Upper lobe of left lung (tissue), 6 donors: ENCODE data around the gene HOXA5. TPM values are rescaled to one million over a fixed set of nuclear protein-coding genes. Genes with fewer than 3 reads are reported as not detected.
A peak's percentile ranks its signal among the peaks of the same experiment; 100 is the strongest.

Experiments
- ATAC-seq, 2 donors: fragments of 200-7000 bp; cut with Tn5 transposase; one replicate each; pipeline ENCODE4 v1.9.1; 2022; ENCODE audit warnings: mild to moderate bottlenecking in 2 of 2, moderate library complexity in 2 of 2; ENCODE audit not compliant: low FRiP score in 2 of 2
- DNase-seq, 2 donors: peaks; one replicate each; pipeline ENCODE4 v3.0.0-alpha.2; 2019 to 2020
- H3K27ac ChIP-seq, 4 donors: fragments of 200-600 bp; sonication (generic); one replicate each; pipeline ENCODE4 v1.5.1; 2016 to 2019
- H3K27me3 ChIP-seq, 4 donors: fragments of 200-600 bp; sonication (generic); one replicate each; pipeline ENCODE4 v1.5.1; 2017 to 2019
- H3K36me3 ChIP-seq, 4 donors: fragments of 200-600 bp; sonication (generic); one replicate each; pipeline ENCODE4 v1.5.1; 2016 to 2019
- H3K4me1 ChIP-seq, 4 donors: fragments of 200-600 bp; sonication (generic); one replicate each; pipeline ENCODE4 v1.5.1; 2018 to 2019
- H3K4me3 ChIP-seq, 4 donors: fragments of 200-600 bp; sonication (generic); one replicate each; pipeline ENCODE4 v1.5.1; 2017 to 2019; ENCODE audit warnings: mild to moderate bottlenecking in 2 of 4, moderate library complexity in 1 of 4
- H3K9me3 ChIP-seq, 4 donors: fragments of 200-600 bp; sonication (generic); one replicate each; pipeline ENCODE4 v1.5.1; 2018 to 2019
- CTCF ChIP-seq, 6 experiments: fragments of 450-650 bp in 4 of 6; fragments of 200-600 bp in 2 of 6; sonication (generic) in 2 of 6; IDR thresholded peaks; one replicate each; pipeline ENCODE4 v1.5.1; 2016 to 2019; ENCODE audit warnings: antibody characterized with exemption in 6 of 6
- EP300 ChIP-seq, 4 donors: sonication (generic); formaldehyde crosslinking; IDR thresholded peaks; one replicate each; pipeline ENCODE4 v1.5.1; 2017; ENCODE audit warnings: antibody characterized with exemption in 4 of 4, control low read depth in 2 of 4
- POLR2A ChIP-seq, 4 donors: fragments of 450-650 bp; IDR thresholded peaks; one replicate each; pipeline ENCODE4 v1.5.1; 2016 to 2017; ENCODE audit warnings: antibody characterized with exemption in 4 of 4, mild to moderate bottlenecking in 2 of 4
- POLR2AphosphoS5 ChIP-seq, 2 donors: sonication (generic); formaldehyde crosslinking; IDR thresholded peaks; one replicate each; pipeline ENCODE4 v1.5.1; 2017; ENCODE audit warnings: antibody characterized with exemption in 2 of 2
- WGBS, 2 donors: methylation state at CpG; one replicate each; pipeline ENCODE4 v1.1.5; 2017 to 2018; 5-methylcytosine and 5-hydroxymethylcytosine counted together
- total RNA-seq, 6 donors: library from RNA; depleted of rRNA in 4 of 6; stranded (reverse); fragments of >200 nt in 4 of 6; gene quantifications; one replicate each; pipeline versions ENCODE4 v1.1.0 to v1.2.1, GENCODE V29; 2016 to 2021
- donor health status: DM: no; HTN: no; CAD: no; lungs with moderate emphysema.
- donor health status: DM: no; HTN: yes; CAD: no; lungs with severe emphysema.

Gene HOXA5
- total RNA-seq, 6 donors from 2014 or later: 7.8 to 79.9 (median 16.9) TPM

GRCh38 chr7:27137640-27138315 lies 5.7 kb downstream of the HOXA5 start:
- no peaks in the 10 kb centered on the region for H3K36me3 ChIP-seq
- ATAC-seq (no peak), DNase-seq (no peak)
- peaks cover 0 to 6% (median 0%) of the 10 kb centered on the region in 4 donors for H3K27me3 ChIP-seq
- H3K4me3 ChIP-seq: peak overlapping the region in 2 of 4 donors; percentile 62 to 74
- H3K4me1 ChIP-seq: peaks cover 24 to 38% (median 29%) of the 10 kb centered on the region in 4 donors
- 45 to 63% methylated on average over 2 of the region's 2 CpGs for WGBS, 2 donors
- no peak for TF ChIP-seq POLR2A (IDR thresholded peaks at IDR 0.05)
- no peak for TF ChIP-seq POLR2AphosphoS5 (IDR thresholded peaks at IDR 0.05)
- no peak for TF ChIP-seq CTCF (IDR thresholded peaks at IDR 0.05)
- no peak for TF ChIP-seq EP300 (IDR thresholded peaks at IDR 0.05)
- H3K27ac ChIP-seq: peak overlapping the region; percentile 94 to 98 (median 96)
- H3K9me3 ChIP-seq: no peaks in the 10 kb centered on the region

GRCh38 chr7:27134392-27134791 lies 9.1 kb downstream of the HOXA5 start:
- DNase-seq: peak in 1 of 2 donors; percentile 21
- TF ChIP-seq CTCF (IDR thresholded peaks at IDR 0.05) (no peak), POLR2AphosphoS5 (IDR thresholded peaks at IDR 0.05) (peak; percentile 17 to 43)
- Histone ChIP-seq H3K9me3 (no peaks in the 10 kb centered on the region), H3K27me3 (peaks cover 0 to 13% (median 0%) of the 10 kb centered on the region in 4 donors), H3K4me1 (peaks cover 32 to 49% (median 33%) of the 10 kb centered on the region in 4 donors), H3K36me3 (no peaks in the 10 kb centered on the region), H3K4me3 (no peak overlapping the region), H3K27ac (peak overlapping the region; percentile 49 to 60 (median 55))
- peak in 1 of 2 donors; percentile 18 for ATAC-seq
- 3 to 16% methylated on average over 2 of the region's 2 CpGs for WGBS, 2 donors

GRCh38 chr7:27133409-27134231 lies 9.9 kb downstream of the HOXA5 start:
- Histone ChIP-seq H3K27me3 (peaks cover 0 to 13% (median 0%) of the 10 kb centered on the region in 4 donors), H3K27ac (peak overlapping the region; percentile 49 to 60 (median 55)), H3K4me1 (peaks cover 32 to 49% (median 34%) of the 10 kb centered on the region in 4 donors), H3K4me3 (no peak overlapping the region), H3K36me3 (no peaks in the 10 kb centered on the region), H3K9me3 (no peaks in the 10 kb centered on the region)
- no peak for ATAC-seq
- TF ChIP-seq CTCF (IDR thresholded peaks at IDR 0.05) (no peak), EP300 (IDR thresholded peaks at IDR 0.05) (no peak), POLR2AphosphoS5 (IDR thresholded peaks at IDR 0.05) (no peak), POLR2A (IDR thresholded peaks at IDR 0.05) (no peak)
- peak in 1 of 2 donors; percentile 15 for DNase-seq
- WGBS, 2 donors: 34 to 42% methylated on average over 18 of the region's 18 CpGs

- peaks cover 32 to 50% (median 37%) of the 10 kb centered on the region in 4 donors for H3K4me1 ChIP-seq
Measured at GRCh38 chr7:27132978-27133377, 10.5 kb downstream of the HOXA5 start.

More at GRCh38 chr7:27132978-27133377, 10.5 kb downstream of the HOXA5 start:
- no peak overlapping the region for H3K4me3 ChIP-seq
- H3K9me3 ChIP-seq: no peaks in the 10 kb centered on the region
- H3K27ac ChIP-seq: peak overlapping the region in 3 of 4 donors; percentile 5 to 56 (median 54)
- ATAC-seq: no peak
- no peaks in the 10 kb centered on the region for H3K36me3 ChIP-seq
- 37 to 39% methylated on average over 6 of the region's 6 CpGs for WGBS, 2 donors
- no peak for DNase-seq
- TF ChIP-seq POLR2A (IDR thresholded peaks at IDR 0.05): no peak
- no peak for TF ChIP-seq CTCF (IDR thresholded peaks at IDR 0.05)
- peaks cover 0 to 13% (median 0%) of the 10 kb centered on the region in 4 donors for H3K27me3 ChIP-seq
